COLO668 (cell line): ENCODE results near the gene KRT13.

Experiments
- DNase-seq: peaks from one replicate; lab custom pipeline; 2025; ENCODE audit not compliant: unreplicated experiment; lab: John Stamatoyannopoulos, UW

The KRT13 gene

GRCh38 chr17:41520821-41521521, 15.6 kb upstream of the KRT13 start:
- peak; percentile 54 for DNase-seq

- peak; percentile 62 for DNase-seq
Measured at GRCh38 chr17:41519501-41520224, 14.3 kb upstream of the KRT13 start.

DNA sequence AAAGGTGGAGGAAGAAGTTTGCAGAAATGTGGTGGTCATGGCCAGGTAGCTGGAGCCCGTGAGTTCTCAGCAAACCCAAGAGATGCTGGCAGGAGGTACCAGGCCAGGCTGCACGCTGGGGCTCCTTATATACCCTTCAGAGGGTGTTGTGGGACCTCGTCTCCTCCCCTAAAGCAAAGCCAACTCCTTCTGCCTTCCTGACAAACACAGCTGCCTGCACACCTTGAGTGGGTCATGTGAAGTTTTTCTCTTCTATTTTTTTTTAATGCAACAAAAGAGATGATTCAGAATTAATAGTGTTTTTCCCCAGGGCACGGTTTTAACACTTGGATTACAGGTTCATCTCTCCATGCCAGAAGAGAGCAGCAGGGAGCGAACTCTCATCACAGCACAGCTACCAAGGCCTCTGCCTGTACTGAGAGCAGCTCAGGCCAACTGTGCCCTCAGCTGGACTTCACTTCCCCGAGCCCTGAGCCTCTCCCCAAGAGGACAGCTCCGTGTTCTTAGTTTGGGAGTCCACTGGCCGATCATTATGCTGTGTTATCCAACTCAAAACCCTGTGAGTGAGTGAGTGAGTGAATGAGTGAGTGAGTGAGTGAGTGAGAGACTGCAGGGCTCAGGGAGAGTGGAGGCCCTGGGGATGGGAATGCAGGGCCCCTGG, 13.5 kb upstream of the KRT13 start, which contains the start of gene KRT15:
Gene KRT15 (minus strand): TSS at position 102 of the 661 bp plus-strand sequence. CDS start 63 bp downstream, at position 39.
- DNase-seq, result peak; percentile 19

GRCh38 chr17:41518031-41518430, 12.6 kb upstream of the KRT13 start:
- peak; percentile 19 for DNase-seq

DNA sequence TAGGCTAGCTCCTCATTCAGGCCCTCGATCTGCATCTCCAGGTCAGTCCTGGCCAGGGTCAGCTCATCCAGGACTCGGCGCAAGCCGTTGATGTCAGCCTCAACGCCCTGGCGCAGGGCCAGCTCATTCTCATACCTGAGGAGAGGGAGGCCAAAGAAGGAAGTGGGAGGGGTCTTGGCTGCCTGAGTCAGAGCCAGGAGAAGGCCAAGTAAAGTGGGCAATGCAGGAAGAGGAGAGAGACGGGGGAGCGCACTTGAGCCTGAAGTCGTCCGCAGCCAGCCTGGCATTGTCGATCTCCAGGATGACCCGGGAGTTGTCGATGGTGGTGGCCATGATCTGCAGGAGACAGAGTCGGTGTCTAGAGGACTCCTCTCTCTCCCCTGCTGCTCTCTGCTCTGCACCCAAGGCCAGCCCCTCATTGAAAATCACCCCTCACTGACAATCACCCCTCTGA, 11.4 kb upstream of the KRT13 start:
- no peak for DNase-seq

GRCh38 chr17:41516147-41516829, 10.9 kb upstream of the KRT13 start:
- no peak for DNase-seq

GRCh38 chr17:41513168-41513547, 7.7 kb upstream of the KRT13 start:
- DNase-seq, result peak; percentile 56

GRCh38 chr17:41512546-41513167, 7.2 kb upstream of the KRT13 start:
- DNase-seq, result no peak

GRCh38 chr17:41511716-41512115, 6.3 kb upstream of the KRT13 start:
- no peak for DNase-seq

DNA sequence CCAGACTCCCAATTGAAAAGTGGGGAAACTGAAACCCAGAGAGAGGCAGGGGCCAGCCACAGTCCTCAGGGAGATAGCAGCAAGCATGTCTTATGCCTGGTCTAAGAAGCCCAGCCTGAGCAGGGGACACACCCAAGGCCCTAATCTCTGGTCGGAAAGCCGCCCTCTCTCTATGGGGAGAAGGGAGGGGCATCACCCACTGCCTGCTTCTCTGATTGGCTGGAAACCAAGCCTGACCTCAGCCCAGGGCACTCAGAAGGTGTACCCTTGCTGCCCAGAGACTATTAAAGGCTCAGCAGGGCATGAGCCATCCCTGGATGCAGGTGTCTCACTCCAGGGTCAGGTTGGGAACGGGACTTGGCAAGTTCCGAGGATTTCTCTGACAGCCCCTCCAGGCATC, 5.7 kb upstream of the KRT13 start:
- DNase-seq, result peak; percentile 25

DNA sequence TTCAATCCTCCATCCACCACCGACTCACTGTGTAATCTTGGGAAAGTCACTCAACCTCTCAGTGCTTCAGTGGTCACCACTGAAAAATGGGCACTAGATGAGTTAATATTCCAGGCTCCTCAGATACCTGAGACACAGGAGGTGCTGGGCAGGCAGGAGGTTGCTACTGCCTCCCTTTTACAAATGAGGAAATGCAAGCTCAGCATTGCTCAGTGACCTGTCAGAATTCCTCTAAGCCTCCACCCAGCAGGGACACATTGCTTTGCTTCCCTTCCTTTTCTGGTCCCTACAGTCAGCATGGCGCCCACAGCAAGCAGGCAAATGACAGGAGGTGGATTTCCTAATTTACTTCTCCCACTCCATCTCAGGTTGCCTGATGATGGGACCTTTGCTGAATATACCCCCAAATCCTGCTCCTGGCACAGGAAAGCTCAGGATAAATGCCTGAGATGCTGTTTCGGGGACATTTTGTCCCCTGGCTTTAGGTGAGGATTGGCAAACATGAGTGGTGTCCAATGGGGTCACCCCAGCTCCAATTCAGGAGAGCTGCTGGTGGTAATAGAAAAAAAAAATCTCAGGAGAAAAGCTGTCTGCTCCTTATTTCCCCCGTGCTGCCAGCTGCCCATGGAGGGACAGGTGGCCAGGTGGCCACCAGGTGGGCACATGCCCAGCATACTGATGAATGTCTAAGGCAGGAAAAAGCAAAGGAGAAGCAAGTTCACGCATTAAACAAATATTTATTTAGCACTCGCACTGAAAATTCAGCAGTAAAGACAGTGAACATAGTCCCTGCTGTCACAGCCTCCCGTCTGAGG, 5.0 kb upstream of the KRT13 start:
- DNase-seq, result peak; percentile 29

GRCh38 chr17:41507315-41507880, 2.0 kb upstream of the KRT13 start:
- no peak for DNase-seq

GRCh38 chr17:41505809-41506767, 676 bp upstream of the KRT13 start:
- DNase-seq, result no peak

DNA sequence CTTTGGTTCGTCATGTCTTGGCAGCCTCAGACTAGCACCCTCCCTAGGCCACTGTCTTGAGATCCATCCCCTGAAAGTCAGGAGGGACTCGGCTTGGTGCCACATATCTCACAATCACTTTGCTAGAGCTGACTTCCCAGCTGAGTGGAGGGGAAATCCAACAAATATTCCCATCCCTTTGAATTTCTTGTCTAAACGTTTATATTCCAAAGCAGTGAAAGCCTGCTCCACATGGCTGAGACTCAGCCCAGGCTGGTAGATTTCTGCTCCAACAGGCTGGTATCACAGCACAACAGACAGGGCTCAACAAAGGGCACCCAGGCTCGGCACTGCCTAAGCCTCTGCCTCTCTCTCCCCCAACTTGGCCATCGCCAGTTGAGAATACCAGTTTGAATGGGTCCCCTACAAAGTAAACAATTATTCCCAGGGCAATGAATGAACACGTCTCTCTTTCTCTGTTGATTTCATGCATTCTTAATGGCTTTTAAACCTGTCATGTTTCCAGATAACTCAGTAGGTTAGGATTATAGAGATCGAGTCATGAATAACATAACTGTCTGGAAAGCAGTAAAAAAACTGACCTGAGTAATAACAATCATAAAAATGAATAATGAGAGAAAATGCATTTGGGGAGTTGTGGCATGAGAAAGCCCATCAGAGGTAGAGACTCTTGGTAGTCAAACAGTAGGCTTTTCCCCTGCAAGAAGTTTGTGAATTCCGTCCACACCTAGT, 1.0 kb downstream of the KRT13 start:
- DNase-seq, result no peak

- DNase-seq, result no peak
Measured at GRCh38 chr17:41503202-41503601, 2.2 kb downstream of the KRT13 start.

GRCh38 chr17:41500131-41500911, 5.1 kb downstream of the KRT13 start:
- no peak for DNase-seq

- DNase-seq, result no peak
Measured at GRCh38 chr17:41499714-41500113, 5.7 kb downstream of the KRT13 start.
